ENCODE results near the gene HERPUD1. TPM values are rescaled to one million over a fixed set of nuclear protein-coding genes. Genes with fewer than 3 reads are reported as not detected.

The HERPUD1 gene
- total and polyA plus RNA-seq, 2 of the 8 experiments (the other 6 are each of a cell fraction or from before 2014, with no cell fraction given) = 23.3 to 34.7 TPM

- no peak overlapping the region for H2AK5ac ChIP-seq (ENCODE audit: low read depth, low read length)
- H3K9me3 ChIP-seq (ENCODE audit: insufficient read depth in 2 of 2, low read depth in 1 of 2, low read length in 1 of 2) = no peaks in the 10 kb centered on the region; a peak in 1 of 4 replicates
- no peak overlapping the region for H3K56ac ChIP-seq (replicated peaks; ENCODE audit: insufficient read length, low read depth, low read length)
- no peak overlapping the region for H3K23ac ChIP-seq (ENCODE audit: insufficient read length)
- no peak for FAIRE-seq
- H2BK20ac ChIP-seq (ENCODE audit: low read length) = no peak overlapping the region
- CTCF ChIA-PET (ENCODE audit: partially characterized antibody) = interaction anchor here (0.7 to 1.6 kb wide), 4 partner anchors 12 to 90 kb away, joined by 3 to 5 read pairs (median 4); no protein-coding TSS in a partner anchor
- no peak overlapping the region for H3K4me3 ChIP-seq (ENCODE audit: extremely low read depth in 1 of 4, insufficient read depth in 2 of 4, low read depth in 3 of 4, low read length in 4 of 4)
- no peak overlapping the region for H2BK15ac ChIP-seq (ENCODE audit: low read length)
- H3K27me3 ChIP-seq (replicated peaks in 1 of 4; ENCODE audit: control insufficient read depth in 3 of 4, extremely low read depth in 1 of 4, insufficient read depth in 3 of 4, low read length in 3 of 4) = no peaks in the 10 kb centered on the region
- 82% methylated on average over 4 of the region's 4 CpGs; no CpG with 5 or more reads in 1 of the 2 experiments for WGBS, 2 experiments (ENCODE audit: extremely low coverage in 1 of 2, insufficient coverage in 1 of 2, insufficient read length in 1 of 2, insufficient replicate concordance in 2 of 2, low coverage in 1 of 2, low lambda C conversion rate in 2 of 2, missing lambda C conversion rate in 1 of 2)
- H3K23me2 ChIP-seq (ENCODE audit: low read depth, low read length) = no peaks in the 10 kb centered on the region
- H3K4me1 ChIP-seq (replicated peaks in 1 of 4; ENCODE audit: control insufficient read depth in 3 of 4, insufficient read depth in 4 of 4, low read length in 3 of 4) = no peaks in the 10 kb centered on the region
- H4K91ac ChIP-seq (replicated peaks; ENCODE audit: insufficient read length, low read length) = no peak overlapping the region
- H4K8ac ChIP-seq (ENCODE audit: extremely low read depth, insufficient read depth, low read length) = no peak overlapping the region
- no peak overlapping the region for H2AFZ ChIP-seq (ENCODE audit: low read length)
- H3K18ac ChIP-seq (ENCODE audit: extremely low read depth, low read length) = no peak overlapping the region
- no peaks in the 10 kb centered on the region for H4K20me1 ChIP-seq (replicated peaks in 1 of 2; ENCODE audit: control insufficient read depth in 1 of 2, insufficient read depth in 2 of 2, low read length in 2 of 2)
- no peak overlapping the region for H3K9ac ChIP-seq (replicated peaks in 1 of 4; ENCODE audit: extremely low read depth in 1 of 4, low read depth in 3 of 4, low read length in 3 of 4)
- no peak overlapping the region for H3K14ac ChIP-seq (ENCODE audit: insufficient read length)
- no peak overlapping the region for H3K4ac ChIP-seq (replicated peaks; ENCODE audit: insufficient read length, low read depth, low read length)
- H3K36me3 ChIP-seq (ENCODE audit: control insufficient read depth in 2 of 4, insufficient read depth in 4 of 4, low read length in 3 of 4) = no peaks in the 10 kb centered on the region
- POLR2A ChIA-PET (ENCODE audit: partially characterized antibody) = interaction anchor here (1.0 kb wide), 1 partner anchor 18 kb away, joined by 4 read pairs; no protein-coding TSS in a partner anchor
- H3K79me2 ChIP-seq (ENCODE audit: control insufficient read depth in 1 of 2, insufficient read depth in 2 of 2, low read length in 2 of 2) = no peaks in the 10 kb centered on the region
- H2BK12ac ChIP-seq (ENCODE audit: low read depth, low read length) = no peak overlapping the region
- no peak overlapping the region for H3K4me2 ChIP-seq (ENCODE audit: insufficient read depth in 1 of 2, low read depth in 2 of 2, low read length in 2 of 2)
- DNase-seq (ENCODE audit: low read depth in 1 of 2, low spot score in 2 of 2) = no peak
- no peaks in the 10 kb centered on the region for H3K79me1 ChIP-seq (ENCODE audit: low read depth, low read length)
- H3K27ac ChIP-seq (ENCODE audit: low read depth, low read length) = no peak overlapping the region
- no peak overlapping the region for H2BK5ac ChIP-seq (ENCODE audit: low read depth, low read length)
- H4K5ac ChIP-seq (ENCODE audit: insufficient read length, low read depth, low read length) = no peak overlapping the region
- no peak overlapping the region for H2BK120ac ChIP-seq (replicated peaks; ENCODE audit: low read depth, low read length)
- TF ChIP-seq SUZ12 (IDR thresholded peaks at IDR 0.05; ENCODE audit: low read length) (no peak), CEBPB (IDR thresholded peaks at IDR 0.05; ENCODE audit: low read depth, low read length) (no peak), EP300 (IDR thresholded peaks at IDR 0.05; ENCODE audit: borderline replicate concordance in 1 of 2, low read depth in 2 of 2, low read length in 2 of 2) (no peak), ATF3 (IDR thresholded peaks at IDR 0.05; ENCODE audit: insufficient read depth, low read depth, low read length) (no peak), CHD2 (IDR thresholded peaks at IDR 0.05; ENCODE audit: low read length) (no peak), USF2 (IDR thresholded peaks at IDR 0.05; ENCODE audit: low read length) (no peak), NANOG (IDR thresholded peaks at IDR 0.05; ENCODE audit: insufficient read depth, low read depth, low read length, poor library complexity, severe bottlenecking) (no peak), KDM4A (IDR thresholded peaks at IDR 0.05; ENCODE audit: low read depth, low read length, severe bottlenecking) (no peak), ASH2L (IDR thresholded peaks at IDR 0.05; ENCODE audit: low read length) (no peak)
Measured at GRCh38 chr16:56956076-56956475, 24.1 kb downstream of the HERPUD1 start.
